NCI-H2081 (cell line): ENCODE data around the gene ETF1.

Experiments used
- DNase-seq, 2 experiments: peaks; one replicate each; lab custom pipeline; 2025; lab: John Stamatoyannopoulos, UW

Gene ETF1

DNA sequence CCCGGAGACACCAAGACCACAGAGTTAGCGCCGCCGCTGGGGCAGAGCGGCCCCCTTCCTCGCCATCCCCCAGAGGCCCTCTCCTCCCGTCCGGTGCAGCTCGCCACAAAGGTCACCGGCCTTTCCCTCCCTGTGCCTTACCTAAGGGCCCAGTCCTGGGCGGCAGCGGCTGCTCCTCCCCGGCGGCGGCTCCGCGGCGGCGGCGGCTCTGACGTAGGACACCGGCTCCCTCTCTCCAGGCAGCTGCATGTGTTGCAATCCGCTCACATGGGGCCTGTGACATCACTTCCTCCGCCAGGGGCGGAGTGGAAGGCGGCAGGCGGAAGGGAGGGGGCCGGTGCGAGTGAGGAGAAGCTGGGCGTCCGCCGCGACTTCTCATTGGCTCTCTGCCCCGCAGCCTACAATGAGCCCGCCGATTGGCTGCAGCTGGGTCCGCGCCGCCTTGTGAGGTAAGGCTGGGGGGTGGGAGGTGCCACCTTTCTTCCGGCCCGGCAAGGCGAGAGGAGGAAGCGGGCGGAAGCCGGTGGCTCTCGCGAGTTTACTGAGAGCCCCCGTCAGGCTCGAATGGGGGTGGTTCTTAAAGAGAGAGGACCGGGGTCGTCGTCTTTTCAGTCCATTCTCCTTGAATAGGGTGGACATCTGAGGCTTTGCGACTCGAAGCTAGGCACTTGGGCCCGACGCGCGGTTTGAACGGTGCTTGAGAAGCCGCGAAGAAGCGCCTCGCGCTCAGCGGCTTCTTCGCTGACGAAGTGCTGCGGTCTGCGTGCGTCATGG, at the start of gene ETF1:
TSS of gene ETF1 (minus strand) at position 281 of the 774 bp plus-strand sequence. CDS start 318 bp downstream, outside the sequence.
- peak; percentile 98 for DNase-seq

DNA sequence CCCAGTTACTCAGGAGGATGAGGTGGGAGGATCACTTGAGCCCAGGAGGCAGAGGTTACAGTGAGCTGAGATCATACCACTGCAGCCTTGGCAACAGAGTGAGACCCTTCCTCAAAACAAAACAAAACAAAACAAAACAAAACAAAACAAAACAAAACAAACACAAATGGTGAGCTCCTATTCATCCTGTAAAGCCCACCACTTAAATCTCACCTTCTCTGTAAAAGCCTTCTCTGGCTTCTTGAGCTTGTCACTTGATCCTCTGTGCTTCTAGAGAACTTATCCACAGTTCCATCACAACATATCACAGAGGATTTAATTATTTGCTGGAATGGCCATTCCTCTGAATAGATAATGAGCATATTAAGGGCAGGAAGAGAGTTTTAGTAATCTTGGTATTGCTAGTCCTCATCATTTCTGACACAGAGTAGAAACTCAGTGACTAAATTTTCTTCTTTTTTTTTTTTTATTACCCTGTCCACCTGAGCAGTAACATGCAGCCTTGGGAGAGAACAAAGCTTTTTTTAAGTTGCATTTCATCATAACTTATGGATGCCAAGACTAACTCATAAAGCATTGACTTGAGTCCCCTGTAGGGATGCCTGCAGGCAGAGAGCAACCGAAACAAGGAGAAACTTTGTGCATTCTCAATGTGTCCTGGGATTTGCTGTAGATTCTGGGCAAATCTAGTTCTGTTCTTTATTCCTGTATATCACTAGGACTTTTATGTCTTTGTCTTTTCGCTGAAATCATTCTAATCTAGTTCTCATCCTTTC, 45.2 kb upstream of the ETF1 start:
- DNase-seq = no peak

- no peak for DNase-seq
Measured at GRCh38 chr5:138585157-138585556, 42.1 kb upstream of the ETF1 start.

- no peak for DNase-seq
Measured at GRCh38 chr5:138583984-138584637, 41.1 kb upstream of the ETF1 start.

GRCh38 chr5:138582959-138583358, 39.9 kb upstream of the ETF1 start:
- DNase-seq = no peak

DNA sequence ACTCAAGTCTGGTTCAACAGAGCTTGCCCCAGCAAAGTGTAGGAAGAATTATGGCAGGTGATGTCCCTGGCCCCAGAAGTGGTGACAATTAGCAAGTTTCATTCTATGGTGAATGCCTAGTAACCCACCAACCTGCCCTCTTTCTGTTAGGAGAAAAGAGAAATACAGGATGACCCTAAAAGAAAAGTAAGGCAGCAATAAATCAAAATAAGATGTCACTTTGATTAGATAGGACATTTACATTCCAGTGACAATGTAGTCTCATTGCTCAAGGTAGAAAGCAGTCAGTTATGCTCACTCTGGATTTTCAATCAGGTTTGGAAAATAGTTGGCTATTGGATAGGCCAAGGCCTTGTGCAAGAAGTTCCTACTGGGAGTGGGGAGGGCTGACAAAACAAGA, 37.7 kb upstream of the ETF1 start:
- DNase-seq = no peak

GRCh38 chr5:138580001-138580400, 37.0 kb upstream of the ETF1 start:
- no peak for DNase-seq

GRCh38 chr5:138579517-138579863, 36.5 kb upstream of the ETF1 start:
- no peak for DNase-seq

DNA sequence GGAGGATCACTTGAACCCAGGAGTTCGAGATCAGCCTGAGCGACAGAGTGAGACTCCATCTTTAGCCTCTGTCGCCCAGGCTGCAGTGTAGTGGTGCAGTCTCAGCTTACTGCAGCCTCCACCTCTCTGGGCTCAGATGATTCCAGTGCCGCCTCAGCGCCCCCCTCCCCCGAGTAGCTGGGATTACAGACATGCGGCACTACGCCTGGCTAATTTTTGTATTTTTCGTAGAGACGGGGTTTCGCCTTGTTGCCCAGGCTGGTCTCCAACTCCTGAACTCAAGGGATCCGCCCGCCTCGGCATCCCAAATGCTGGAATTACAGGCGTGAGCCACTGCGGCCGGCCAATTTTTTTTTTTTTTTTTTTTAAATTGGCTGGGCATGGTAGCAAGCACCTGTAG, 34.4 kb upstream of the ETF1 start:
- DNase-seq = no peak

GRCh38 chr5:138575194-138576015, 32.4 kb upstream of the ETF1 start, which contains the start of gene HSPA9:
HSPA9 (minus strand) TSS chr5:138575401; CDS start chr5:138575318, 83 bp downstream.
- DNase-seq = peak; percentile 97 to 98

- DNase-seq = no peak
Measured at GRCh38 chr5:138574744-138575193, 31.7 kb upstream of the ETF1 start.

GRCh38 chr5:138573949-138574670, 31.1 kb upstream of the ETF1 start:
- no peak for DNase-seq

DNA sequence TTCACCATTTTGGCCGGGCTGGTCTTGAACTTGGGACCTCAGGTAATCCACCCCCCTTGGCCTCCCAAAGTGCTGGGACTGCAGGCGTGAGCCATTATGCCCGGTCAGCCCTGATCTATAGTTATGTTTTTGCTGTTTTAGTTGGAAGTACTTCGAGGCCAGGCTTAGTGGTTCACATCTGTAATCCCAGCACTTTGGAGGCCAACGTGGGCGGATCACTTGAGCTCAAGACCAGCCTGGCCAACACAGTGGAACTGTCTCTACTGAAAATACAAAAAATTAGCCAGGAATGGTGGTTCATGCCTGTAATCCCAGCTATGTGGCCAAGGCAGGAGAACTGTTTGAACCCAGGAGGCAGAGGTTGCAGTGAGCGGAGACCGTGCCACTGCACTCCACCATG, 30.2 kb upstream of the ETF1 start:
- no peak for DNase-seq

DNA sequence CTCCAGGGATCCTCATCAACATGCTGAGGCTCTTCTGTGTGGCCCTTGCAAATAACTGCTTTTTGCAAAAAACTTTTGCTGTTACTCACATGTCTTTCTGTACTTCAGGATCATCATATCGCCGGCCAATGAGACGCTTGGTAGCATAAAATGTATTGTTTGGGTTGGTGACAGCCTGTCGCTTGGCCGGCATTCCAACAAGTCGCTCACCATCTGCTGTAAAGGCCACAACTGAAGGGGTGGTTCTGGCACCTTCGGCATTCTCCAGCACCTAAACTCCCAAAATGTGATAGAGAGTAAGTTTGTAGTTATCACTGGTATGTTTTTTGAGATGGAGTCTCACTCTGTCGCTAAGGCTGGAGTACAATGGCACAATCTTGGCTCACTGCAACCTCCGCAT, 27.8 kb upstream of the ETF1 start:
- no peak for DNase-seq

DNA sequence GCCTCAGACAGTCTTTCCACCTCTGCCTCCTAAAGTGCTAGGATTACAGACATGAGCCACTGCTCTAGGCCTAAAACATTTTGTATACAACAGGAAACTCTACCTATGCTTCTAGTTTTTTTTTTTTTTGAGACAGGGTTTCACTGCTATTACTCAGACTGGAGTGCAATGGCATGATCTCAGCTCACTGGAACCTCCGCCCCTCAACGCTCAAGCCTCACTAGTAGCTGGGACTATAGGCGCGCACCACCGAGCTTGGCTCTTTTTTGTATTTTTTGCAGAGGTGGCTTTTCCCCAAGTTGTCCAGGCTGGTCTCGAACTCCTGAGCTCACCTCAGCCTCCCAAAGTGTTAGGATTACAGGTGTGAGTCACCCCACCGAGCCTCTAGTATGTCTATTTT, 26.7 kb upstream of the ETF1 start:
- no peak for DNase-seq

GRCh38 chr5:138568061-138568824, 25.2 kb upstream of the ETF1 start:
- DNase-seq = no peak

- DNase-seq = no peak
Measured at GRCh38 chr5:138566792-138567191, 23.8 kb upstream of the ETF1 start.

DNA sequence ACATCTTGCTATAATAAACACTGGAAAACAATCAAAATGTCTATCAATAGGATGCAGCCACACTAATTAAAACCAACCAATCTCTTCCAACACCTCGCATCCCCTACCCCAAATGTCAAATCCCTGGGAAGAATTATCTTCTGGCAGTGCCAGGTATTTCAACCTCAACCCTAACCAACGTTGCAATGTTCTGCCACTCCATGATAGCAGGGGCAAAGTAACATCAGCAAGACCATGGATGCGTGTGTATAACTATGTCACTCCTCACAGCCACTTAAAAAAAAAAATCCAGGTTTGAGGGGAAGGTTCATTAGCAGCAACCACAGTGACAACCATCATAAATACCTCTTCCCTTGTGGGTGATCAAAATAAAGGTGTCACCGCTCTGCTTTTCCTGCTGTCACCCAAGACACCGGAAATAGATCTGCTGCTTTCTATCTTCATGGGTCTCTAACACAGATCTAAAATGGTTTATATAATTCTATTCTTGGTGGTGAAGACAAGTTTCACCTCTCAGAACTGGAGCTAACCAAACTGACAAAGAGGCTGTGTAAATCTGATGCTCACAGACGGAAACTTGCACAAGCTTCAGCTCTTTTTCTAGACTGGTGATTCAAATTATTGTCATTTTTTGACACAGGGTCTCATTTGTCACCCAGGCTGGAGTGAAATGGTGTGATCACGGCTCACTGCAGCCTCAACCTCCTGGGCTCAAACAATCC, 22.2 kb upstream of the ETF1 start:
- DNase-seq = no peak

DNA sequence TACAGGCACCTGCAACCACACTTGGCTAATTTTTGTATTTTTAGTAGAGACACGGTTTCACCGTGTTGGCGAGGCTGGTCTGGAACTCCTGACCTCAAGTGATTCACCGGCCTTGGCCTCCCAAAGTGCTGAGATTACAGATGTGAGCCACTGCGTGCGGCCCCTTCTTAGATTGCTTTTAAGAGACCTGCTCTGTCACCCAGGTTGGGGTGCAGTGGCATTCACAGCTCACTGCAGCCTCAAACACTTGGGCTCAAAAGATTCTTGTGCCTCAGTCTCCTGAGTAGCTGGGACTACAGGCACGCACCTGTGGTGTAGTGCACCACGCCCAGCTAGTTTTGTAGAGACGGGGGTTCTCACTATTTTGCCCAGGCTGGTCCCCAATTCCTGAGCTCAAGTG, 21.2 kb upstream of the ETF1 start:
- no peak for DNase-seq
